ENCODE data around the gene TRRAP. TPM values are rescaled to one million over a fixed set of nuclear protein-coding genes. Genes with fewer than 3 reads are reported as not detected.

TRRAP gene
- total and polyA plus RNA-seq, 2 of the 8 experiments (the other 6 are each of a cell fraction or from before 2014, with no cell fraction given): 21.7 to 48.6 TPM

GRCh38 chr7:98880485-98880884, 2.2 kb downstream of the TRRAP start:
- Histone ChIP-seq H3K9me3 (ENCODE audit: insufficient read depth in 2 of 2, low read depth in 1 of 2, low read length in 1 of 2) (no peaks in the 10 kb centered on the region), H2BK120ac (replicated peaks; ENCODE audit: low read depth, low read length) (no peak overlapping the region), H4K91ac (replicated peaks; ENCODE audit: insufficient read length, low read length) (no peak overlapping the region), H3K4ac (replicated peaks; ENCODE audit: insufficient read length, low read depth, low read length) (no peak overlapping the region), H3K79me1 (ENCODE audit: low read depth, low read length) (peaks cover 5% of the 10 kb centered on the region), H2BK5ac (ENCODE audit: low read depth, low read length) (no peak overlapping the region), H3K4me2 (ENCODE audit: insufficient read depth in 1 of 2, low read depth in 2 of 2, low read length in 2 of 2) (peak overlapping the region in 1 of 2 experiments; percentile 96; a peak in 1 of 4 replicates), H3K23me2 (ENCODE audit: low read depth, low read length) (peaks cover 6% of the 10 kb centered on the region), H4K5ac (ENCODE audit: insufficient read length, low read depth, low read length) (no peak overlapping the region), H3K79me2 (ENCODE audit: control insufficient read depth in 1 of 2, insufficient read depth in 2 of 2, low read length in 2 of 2) (peaks cover 12 to 28% of the 10 kb centered on the region in 2 experiments), H2AFZ (ENCODE audit: low read length) (no peak overlapping the region), H3K27me3 (replicated peaks in 1 of 4; ENCODE audit: control insufficient read depth in 3 of 4, extremely low read depth in 1 of 4, insufficient read depth in 3 of 4, low read length in 3 of 4) (no peaks in the 10 kb centered on the region), H3K4me3 (ENCODE audit: extremely low read depth in 1 of 4, insufficient read depth in 2 of 4, low read depth in 3 of 4, low read length in 4 of 4) (no peak overlapping the region), H4K8ac (ENCODE audit: extremely low read depth, insufficient read depth, low read length) (no peak overlapping the region), H2AK5ac (ENCODE audit: low read depth, low read length) (no peak overlapping the region), H2BK20ac (ENCODE audit: low read length) (no peak overlapping the region), H3K4me1 (replicated peaks in 1 of 4; ENCODE audit: control insufficient read depth in 3 of 4, insufficient read depth in 4 of 4, low read length in 3 of 4) (peaks cover 0 to 13% (median 5%) of the 10 kb centered on the region in 4 experiments; a peak in 5 of 7 replicates), H4K20me1 (replicated peaks in 1 of 2; ENCODE audit: control insufficient read depth in 1 of 2, insufficient read depth in 2 of 2, low read length in 2 of 2) (peaks cover 8 to 14% of the 10 kb centered on the region in 2 experiments), H3K36me3 (ENCODE audit: control insufficient read depth in 2 of 4, insufficient read depth in 4 of 4, low read length in 3 of 4) (peaks cover 5 to 38% (median 30%) of the 10 kb centered on the region in 4 experiments), H3K14ac (ENCODE audit: insufficient read length) (no peak overlapping the region), H3K56ac (replicated peaks; ENCODE audit: insufficient read length, low read depth, low read length) (no peak overlapping the region), H3K23ac (ENCODE audit: insufficient read length) (no peak overlapping the region), H3K9ac (replicated peaks in 1 of 4; ENCODE audit: extremely low read depth in 1 of 4, low read depth in 3 of 4, low read length in 3 of 4) (no peak overlapping the region), H2BK15ac (ENCODE audit: low read length) (no peak overlapping the region), H3K27ac (ENCODE audit: low read depth, low read length) (no peak overlapping the region), H3K18ac (ENCODE audit: extremely low read depth, low read length) (no peak overlapping the region), H2BK12ac (ENCODE audit: low read depth, low read length) (no peak overlapping the region)
- ChIA-PET CTCF (ENCODE audit: partially characterized antibody) (interaction anchor here (0.6 to 1.2 kb wide), 5 partner anchors 9 to 158 kb away, joined by 3 to 9 read pairs (median 3); no protein-coding TSS in a partner anchor), POLR2A (ENCODE audit: partially characterized antibody) (interaction anchor here (0.6 to 1.1 kb wide), 2 partner anchors 31 to 528 kb away, joined by 3 read pairs; partner anchors contain the start of genes BUD31 and PDAP1)
- TF ChIP-seq TAF1 (IDR thresholded peaks at IDR 0.05; ENCODE audit: low read depth, low read length): no peak
- TF ChIP-seq TCF12 (IDR thresholded peaks at IDR 0.05; ENCODE audit: low read depth, low read length): no peak
- no peak for TF ChIP-seq SP4 (IDR thresholded peaks at IDR 0.05; ENCODE audit: low read length)
- no peak for TF ChIP-seq POLR2A (IDR thresholded peaks at IDR 0.05; ENCODE audit: control extremely low read depth in 1 of 2, low read depth in 2 of 2, low read length in 2 of 2)
- TF ChIP-seq JUND (IDR thresholded peaks at IDR 0.05; ENCODE audit: low read length): no peak
- no peak for TF ChIP-seq ATF3 (IDR thresholded peaks at IDR 0.05; ENCODE audit: insufficient read depth, low read depth, low read length)
- TF ChIP-seq SIX5 (IDR thresholded peaks at IDR 0.05; ENCODE audit: low read depth, low read length): no peak
- no peak for TF ChIP-seq SP2 (IDR thresholded peaks at IDR 0.05; ENCODE audit: low read length)
- TF ChIP-seq POLR2AphosphoS5 (IDR thresholded peaks at IDR 0.05; ENCODE audit: low read depth, low read length): no peak
- TF ChIP-seq BRCA1 (IDR thresholded peaks at IDR 0.05; ENCODE audit: low read depth, low read length): no peak
- DNase-seq (ENCODE audit: low read depth in 1 of 2, low spot score in 2 of 2) (no peak), FAIRE-seq (no peak)
- WGBS, 2 experiments (ENCODE audit: extremely low coverage in 1 of 2, insufficient coverage in 1 of 2, insufficient read length in 1 of 2, insufficient replicate concordance in 2 of 2, low coverage in 1 of 2, low lambda C conversion rate in 2 of 2, missing lambda C conversion rate in 1 of 2): 92% methylated on average over 8 of the region's 8 CpGs; no CpG with 5 or more reads in 1 of the 2 experiments

All from H1 (cell line).